ENCODE data around the gene SVIL. TPM values are rescaled to one million over a fixed set of nuclear protein-coding genes. Genes with fewer than 3 reads are reported as not detected.

The SVIL gene
- total RNA-seq, 2 experiments from 2014 or later, result 11.2 to 13.0 TPM

DNA sequence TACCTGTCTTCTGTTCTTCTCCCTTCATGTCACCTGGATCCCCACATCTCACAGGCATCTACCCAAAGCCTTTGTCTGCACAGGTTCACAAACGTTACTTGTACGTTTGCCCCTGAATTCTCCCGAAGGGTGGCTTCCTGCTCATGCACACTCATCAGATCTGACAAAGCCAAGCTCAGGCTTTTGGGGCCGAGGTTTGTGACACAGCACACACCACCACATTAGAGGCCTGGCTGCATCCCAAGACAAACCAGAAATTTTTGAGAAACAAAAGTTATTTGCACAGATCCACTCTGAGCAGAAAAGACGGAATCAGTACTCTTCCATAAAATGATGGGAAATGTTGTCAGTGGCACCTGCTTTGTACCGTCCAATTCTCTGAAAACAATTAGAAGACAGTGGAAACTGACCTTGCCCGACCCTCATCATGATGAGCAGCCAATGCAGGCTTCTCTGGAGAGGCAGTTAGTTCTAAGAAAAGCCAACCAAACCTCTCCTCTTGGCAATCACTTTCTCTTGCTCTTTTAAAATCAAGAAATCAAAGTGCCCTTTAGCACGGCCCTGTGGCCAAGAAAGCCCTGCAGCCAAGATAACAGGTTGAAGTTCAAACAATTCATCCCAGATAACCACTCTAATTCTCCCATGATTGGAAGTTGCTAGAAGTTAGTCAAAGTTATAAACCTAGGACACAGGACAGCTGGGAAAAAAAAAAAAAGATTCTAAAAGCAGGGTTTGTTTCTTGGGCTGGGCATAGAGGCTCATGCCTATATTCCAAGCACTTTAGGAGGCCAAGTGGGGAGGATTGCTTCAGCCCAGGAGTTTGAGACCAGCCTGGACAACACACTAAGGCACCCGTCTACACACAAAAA lies 13.6 kb upstream of the SVIL start:
- no peaks in the 10 kb centered on the region for H3K9me3 Mint-ChIP-seq (ENCODE audit: insufficient read depth)
- CTCF ChIA-PET, result interaction anchor here (1.0 to 1.3 kb wide), 2 partner anchors 9 to 57 kb away, joined by 3 to 5 read pairs; no protein-coding TSS in a partner anchor
- H3K27ac Mint-ChIP-seq, result peak overlapping the region; percentile 78
- H3K36me3 Mint-ChIP-seq (ENCODE audit: low read depth), result no peaks in the 10 kb centered on the region
- peak; percentile 78 for ATAC-seq
- peak overlapping the region; percentile 57 for H3K4me3 Mint-ChIP-seq
- H3K4me1 Mint-ChIP-seq (ENCODE audit: low read depth), result peaks cover 48% of the 10 kb centered on the region
- peaks cover 21% of the 10 kb centered on the region for H3K27me3 Mint-ChIP-seq (ENCODE audit: low read depth)
- POLR2A ChIA-PET, result no interaction called here
- peak; percentile 63 for DNase-seq

- peaks cover 19% of the 10 kb centered on the region for H3K27me3 Mint-ChIP-seq (ENCODE audit: low read depth)
- ATAC-seq (no peak), DNase-seq (no peak)
- H3K4me1 Mint-ChIP-seq (ENCODE audit: low read depth), result peaks cover 48% of the 10 kb centered on the region
- ChIA-PET CTCF (interaction anchor here (0.8 to 1.5 kb wide), 4 partner anchors 10 to 255 kb away, joined by 3 to 5 read pairs (median 3); no protein-coding TSS in a partner anchor), POLR2A (no interaction called here)
- peak overlapping the region; percentile 60 for H3K27ac Mint-ChIP-seq
- H3K9me3 Mint-ChIP-seq (ENCODE audit: insufficient read depth), result no peaks in the 10 kb centered on the region
- no peaks in the 10 kb centered on the region for H3K36me3 Mint-ChIP-seq (ENCODE audit: low read depth)
- H3K4me3 Mint-ChIP-seq, result peak overlapping the region; percentile 20
These were observed 12.7 kb upstream of the SVIL start for GRCh38 chr10:29647478-29647877.

GRCh38 chr10:29646960-29647461 lies 12.2 kb upstream of the SVIL start:
- Mint-ChIP-seq H3K27ac (no peak overlapping the region), H3K9me3 (ENCODE audit: insufficient read depth) (no peaks in the 10 kb centered on the region), H3K4me3 (peak overlapping the region; percentile 20), H3K36me3 (ENCODE audit: low read depth) (no peaks in the 10 kb centered on the region), H3K4me1 (ENCODE audit: low read depth) (peaks cover 48% of the 10 kb centered on the region), H3K27me3 (ENCODE audit: low read depth) (peaks cover 17% of the 10 kb centered on the region)
- ChIA-PET POLR2A (no interaction called here), CTCF (interaction anchor here (0.8 to 1.5 kb wide), 3 partner anchors 21 to 254 kb away, joined by 3 read pairs; no protein-coding TSS in a partner anchor)
- ATAC-seq, result no peak
- no peak for DNase-seq

DNA sequence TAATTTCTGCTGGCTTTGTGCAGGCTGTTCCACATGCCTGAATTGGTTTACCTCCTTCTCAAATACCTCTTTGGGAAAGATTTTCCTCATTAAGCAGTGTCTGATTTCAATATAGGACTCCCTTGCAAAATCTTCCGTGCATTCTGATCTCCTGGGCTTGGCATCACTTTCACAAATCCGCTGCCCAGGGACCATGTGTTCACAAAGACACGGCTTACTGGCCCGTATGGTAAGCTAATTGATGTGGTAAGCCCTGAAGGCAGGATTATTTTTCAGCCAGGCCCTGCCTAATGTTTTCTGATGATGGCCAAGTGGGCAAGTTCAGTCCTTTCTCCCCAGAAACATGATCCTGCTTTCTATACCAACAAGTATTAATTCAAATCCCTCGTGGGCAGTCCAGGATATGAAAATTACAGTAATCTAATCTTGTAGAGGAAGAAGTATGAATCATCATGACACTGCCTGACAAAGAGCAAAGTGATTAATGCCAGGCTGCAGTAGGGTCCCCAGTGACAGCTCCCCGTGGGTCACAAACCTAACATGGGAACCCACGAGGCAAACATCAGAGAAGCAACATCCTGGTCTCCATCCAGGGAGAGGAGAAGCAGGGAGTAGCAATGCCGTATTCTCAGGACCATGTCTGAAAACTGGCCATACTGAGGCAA lies 11.6 kb upstream of the SVIL start:
- POLR2A ChIA-PET, result no interaction called here
- H3K4me3 Mint-ChIP-seq, result peak overlapping the region; percentile 20
- H3K36me3 Mint-ChIP-seq (ENCODE audit: low read depth), result no peaks in the 10 kb centered on the region
- DNase-seq (no peak), ATAC-seq (no peak)
- CTCF ChIA-PET, result interaction anchor here (0.6 to 1.5 kb wide), 4 partner anchors 15 to 254 kb away, joined by 3 read pairs; no protein-coding TSS in a partner anchor
- no peak overlapping the region for H3K27ac Mint-ChIP-seq
- H3K27me3 Mint-ChIP-seq (ENCODE audit: low read depth), result peaks cover 10% of the 10 kb centered on the region
- no peaks in the 10 kb centered on the region for H3K9me3 Mint-ChIP-seq (ENCODE audit: insufficient read depth)
- peaks cover 42% of the 10 kb centered on the region for H3K4me1 Mint-ChIP-seq (ENCODE audit: low read depth)

GRCh38 chr10:29643771-29644501 lies 9.2 kb upstream of the SVIL start:
- no peaks in the 10 kb centered on the region for H3K36me3 Mint-ChIP-seq (ENCODE audit: low read depth)
- CTCF ChIA-PET, result no interaction called here
- peaks cover 2% of the 10 kb centered on the region for H3K27me3 Mint-ChIP-seq (ENCODE audit: low read depth)
- DNase-seq, result no peak
- H3K4me1 Mint-ChIP-seq (ENCODE audit: low read depth), result peaks cover 32% of the 10 kb centered on the region
- H3K27ac Mint-ChIP-seq, result no peak overlapping the region
- H3K4me3 Mint-ChIP-seq, result no peak overlapping the region
- POLR2A ChIA-PET, result no interaction called here
- no peak for ATAC-seq
- no peaks in the 10 kb centered on the region for H3K9me3 Mint-ChIP-seq (ENCODE audit: insufficient read depth)

- POLR2A ChIA-PET, result no interaction called here
- CTCF ChIA-PET, result no interaction called here
- H3K27ac Mint-ChIP-seq, result no peak overlapping the region
- peaks cover 22% of the 10 kb centered on the region for H3K4me1 Mint-ChIP-seq (ENCODE audit: low read depth)
- peaks cover 2% of the 10 kb centered on the region for H3K27me3 Mint-ChIP-seq (ENCODE audit: low read depth)
- no peaks in the 10 kb centered on the region for H3K9me3 Mint-ChIP-seq (ENCODE audit: insufficient read depth)
- ATAC-seq, result no peak
- no peak for DNase-seq
- no peaks in the 10 kb centered on the region for H3K36me3 Mint-ChIP-seq (ENCODE audit: low read depth)
- no peak overlapping the region for H3K4me3 Mint-ChIP-seq
These were observed 8.2 kb upstream of the SVIL start for GRCh38 chr10:29642990-29643389.

- Mint-ChIP-seq H3K36me3 (ENCODE audit: low read depth) (peaks cover 3% of the 10 kb centered on the region), H3K4me1 (ENCODE audit: low read depth) (peaks cover 30% of the 10 kb centered on the region), H3K9me3 (ENCODE audit: insufficient read depth) (no peaks in the 10 kb centered on the region), H3K4me3 (no peak overlapping the region), H3K27ac (no peak overlapping the region), H3K27me3 (ENCODE audit: low read depth) (peaks cover 2% of the 10 kb centered on the region)
- POLR2A ChIA-PET, result no interaction called here
- ATAC-seq (no peak), DNase-seq (no peak)
- CTCF ChIA-PET, result interaction anchor here (1.3 kb wide), 1 partner anchor 20 kb away, joined by 3 read pairs; no protein-coding TSS in a partner anchor
These were observed 2.8 kb upstream of the SVIL start for GRCh38 chr10:29637537-29637936.

DNA sequence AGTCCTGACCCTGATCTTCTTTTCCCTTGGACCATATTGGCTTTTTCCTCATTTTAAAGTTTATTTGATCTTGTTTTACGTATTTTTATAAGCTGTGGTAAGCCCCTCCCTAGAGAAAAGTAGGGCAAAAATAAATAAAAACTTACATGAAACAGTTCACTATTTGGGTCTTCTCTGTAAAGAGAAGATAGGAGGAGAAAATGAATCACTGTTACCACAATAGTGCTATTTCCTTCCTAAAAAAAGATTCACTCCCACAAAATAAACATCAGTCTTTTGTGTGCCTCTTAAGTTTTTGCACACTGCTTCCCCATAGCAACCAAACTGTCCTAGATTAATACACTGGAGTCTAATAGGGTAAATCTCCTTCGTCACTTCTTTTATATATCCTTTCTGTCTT lies 1.4 kb upstream of the SVIL start:
- Mint-ChIP-seq H3K27ac (no peak overlapping the region), H3K36me3 (ENCODE audit: low read depth) (peaks cover 3% of the 10 kb centered on the region), H3K4me1 (ENCODE audit: low read depth) (peaks cover 30% of the 10 kb centered on the region), H3K9me3 (ENCODE audit: insufficient read depth) (no peaks in the 10 kb centered on the region), H3K4me3 (no peak overlapping the region), H3K27me3 (ENCODE audit: low read depth) (peaks cover 2% of the 10 kb centered on the region)
- ChIA-PET POLR2A (no interaction called here), CTCF (interaction anchor here (1.0 kb wide), 1 partner anchor 46 kb away, joined by 3 read pairs; no protein-coding TSS in a partner anchor)
- ATAC-seq (peak; percentile 58), DNase-seq (no peak)

DNA sequence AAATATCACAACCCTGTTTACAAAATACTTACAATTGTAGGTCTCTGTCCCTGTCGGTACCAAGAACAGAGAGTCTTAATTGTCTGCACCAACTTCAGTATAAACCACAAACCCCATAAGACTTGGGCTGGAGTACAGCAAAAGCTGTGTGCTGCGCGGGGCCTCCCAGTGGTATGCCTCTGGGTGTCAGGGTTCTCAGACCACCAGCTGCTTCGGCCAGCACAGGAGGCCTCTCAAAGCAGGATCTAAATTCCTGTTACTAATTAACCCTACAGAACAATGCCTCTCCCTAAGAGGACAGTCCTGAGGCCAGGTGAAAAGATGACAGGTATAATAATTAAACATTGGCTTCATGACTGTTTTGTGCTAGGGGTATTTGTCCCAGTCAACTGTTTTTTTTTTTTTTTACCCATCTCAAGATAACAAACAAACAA lies 957 bp upstream of the SVIL start:
- CTCF ChIA-PET, result no interaction called here
- peak; percentile 26 for DNase-seq
- Mint-ChIP-seq H3K27ac (peak overlapping the region; percentile 6), H3K36me3 (ENCODE audit: low read depth) (peaks cover 3% of the 10 kb centered on the region), H3K9me3 (ENCODE audit: insufficient read depth) (no peaks in the 10 kb centered on the region), H3K27me3 (ENCODE audit: low read depth) (peaks cover 2% of the 10 kb centered on the region), H3K4me1 (ENCODE audit: low read depth) (peaks cover 30% of the 10 kb centered on the region), H3K4me3 (no peak overlapping the region)
- ATAC-seq, result peak; percentile 80
- POLR2A ChIA-PET, result no interaction called here

GRCh38 chr10:29634105-29634504 lies 666 bp downstream of the SVIL start:
- POLR2A ChIA-PET, result no interaction called here
- DNase-seq, result no peak
- Mint-ChIP-seq H3K27me3 (ENCODE audit: low read depth) (peaks cover 2% of the 10 kb centered on the region), H3K27ac (no peak overlapping the region), H3K9me3 (ENCODE audit: insufficient read depth) (no peaks in the 10 kb centered on the region), H3K4me1 (ENCODE audit: low read depth) (peaks cover 30% of the 10 kb centered on the region), H3K36me3 (ENCODE audit: low read depth) (peaks cover 3% of the 10 kb centered on the region), H3K4me3 (no peak overlapping the region)
- CTCF ChIA-PET, result no interaction called here
- ATAC-seq, result no peak

- Mint-ChIP-seq H3K36me3 (ENCODE audit: low read depth) (no peaks in the 10 kb centered on the region), H3K27ac (no peak overlapping the region), H3K27me3 (ENCODE audit: low read depth) (no peaks in the 10 kb centered on the region), H3K9me3 (ENCODE audit: insufficient read depth) (no peaks in the 10 kb centered on the region), H3K4me3 (no peak overlapping the region), H3K4me1 (ENCODE audit: low read depth) (peaks cover 22% of the 10 kb centered on the region)
- ChIA-PET CTCF (interaction anchor here (0.6 kb wide), 1 partner anchor 15 kb away, joined by 3 read pairs; no protein-coding TSS in a partner anchor), POLR2A (interaction anchor here (0.6 kb wide), 1 partner anchor 10 kb away, joined by 4 read pairs; no protein-coding TSS in a partner anchor)
- DNase-seq (no peak), ATAC-seq (no peak)
These were observed 3.8 kb downstream of the SVIL start for GRCh38 chr10:29631049-29631339.
